Skin epidermis (tissue), 12 donors: Measurements from ENCODE around the gene INO80E.

Experiments
- H3K27ac ChIP-seq, 21 experiments: fragments of 200-600 bp; sonication (generic) in 11 of 21; one replicate each; pipeline ENCODE4 v1.5.0; 2020; ENCODE audit warnings: mild to moderate bottlenecking in 3 of 21, inconsistent platforms in 2 of 21, moderate library complexity in 2 of 21
- H3K4me3 ChIP-seq, 7 experiments: fragments of 200-600 bp; sonication (generic) in 2 of 7; one replicate each; pipeline ENCODE4 v1.5.0; 2020; ENCODE audit warnings: inconsistent platforms in 2 of 7, mild to moderate bottlenecking in 2 of 7, moderate library complexity in 1 of 7

Gene INO80E

GRCh38 chr16:29989111-29989858 is 6.8 kb upstream of the INO80E start:
- Histone ChIP-seq H3K4me3 (no peak overlapping the region), H3K27ac (no peak overlapping the region)

- Histone ChIP-seq H3K27ac (no peak overlapping the region), H3K4me3 (no peak overlapping the region)
Measured at GRCh38 chr16:29990034-29990433, 6.0 kb upstream of the INO80E start.

- Histone ChIP-seq H3K27ac (no peak overlapping the region), H3K4me3 (no peak overlapping the region)
Measured at GRCh38 chr16:29990883-29991570, 5.0 kb upstream of the INO80E start.

GRCh38 chr16:29991571-29991904 is 4.5 kb upstream of the INO80E start:
- H3K27ac ChIP-seq = no peak overlapping the region
- no peak overlapping the region for H3K4me3 ChIP-seq

GRCh38 chr16:29992344-29992967 is 3.6 kb upstream of the INO80E start:
- Histone ChIP-seq H3K4me3 (no peak overlapping the region), H3K27ac (peak overlapping the region in 2 of 21 experiments; percentile 14 to 24)

GRCh38 chr16:29993191-29993902 is 2.7 kb upstream of the INO80E start:
- H3K27ac ChIP-seq = peak overlapping the region in 3 of 21 experiments; percentile 28 to 98 (median 94)
- H3K4me3 ChIP-seq = no peak overlapping the region

GRCh38 chr16:29993903-29994599 is 2.0 kb upstream of the INO80E start:
- Histone ChIP-seq H3K4me3 (peak overlapping the region in 2 of 7 experiments; percentile 70 to 88), H3K27ac (peak overlapping the region in 14 of 21 experiments; percentile 85 to 98 (median 94))

GRCh38 chr16:29994600-29995323 is 1.3 kb upstream of the INO80E start:
- H3K27ac ChIP-seq = peak overlapping the region in 20 of 21 experiments; percentile 85 to 98 (median 94)

GRCh38 chr16:29995324-29995910 is 624 bp upstream of the INO80E start, which contains the start of gene HIRIP3:
Gene HIRIP3, minus strand, starts transcription at chr16:29995617. Its CDS starts 12 bp downstream, at chr16:29995605.
- peak within 1 kb of the TSS; percentile 70 to 98 (median 94) for H3K27ac ChIP-seq
- H3K4me3 ChIP-seq = peak within 1 kb of the TSS; percentile 70 to 90 (median 80)

More at GRCh38 chr16:29994600-29995323, 1.3 kb upstream of the INO80E start:
- H3K4me3 ChIP-seq = peak overlapping the region; percentile 70 to 90 (median 80)

- H3K4me3 ChIP-seq = peak overlapping the region; percentile 70 to 90 (median 80)
- H3K27ac ChIP-seq = peak overlapping the region in 18 of 21 experiments; percentile 85 to 98 (median 94)
Measured at GRCh38 chr16:29996766-29997250, 767 bp downstream of the INO80E start.

- H3K4me3 ChIP-seq = no peak overlapping the region
- H3K27ac ChIP-seq = no peak overlapping the region
Measured at GRCh38 chr16:29999605-30000004, 3.6 kb downstream of the INO80E start.

GRCh38 chr16:30000735-30001631 is 4.9 kb downstream of the INO80E start:
- Histone ChIP-seq H3K27ac (no peak overlapping the region), H3K4me3 (no peak overlapping the region)

GRCh38 chr16:30002614-30003346 is 6.7 kb downstream of the INO80E start:
- Histone ChIP-seq H3K27ac (no peak overlapping the region), H3K4me3 (no peak overlapping the region)

- no peak overlapping the region for H3K4me3 ChIP-seq
- H3K27ac ChIP-seq = no peak overlapping the region
Measured at GRCh38 chr16:30003670-30004423, 7.8 kb downstream of the INO80E start.

- no peak overlapping the region for H3K27ac ChIP-seq
- no peak overlapping the region for H3K4me3 ChIP-seq
Measured at GRCh38 chr16:30004424-30004776, 8.4 kb downstream of the INO80E start.

- Histone ChIP-seq H3K4me3 (no peak overlapping the region), H3K27ac (no peak overlapping the region)
Measured at GRCh38 chr16:30004811-30005242, 8.8 kb downstream of the INO80E start.
